ENCODE results near the gene ERN2.
"Not testable (repeated sequence)": the region's sequence is repeated elsewhere in the genome, so short reads cannot be mapped to it uniquely, and the experiment has no call there.

Gene ERN2

DNA sequence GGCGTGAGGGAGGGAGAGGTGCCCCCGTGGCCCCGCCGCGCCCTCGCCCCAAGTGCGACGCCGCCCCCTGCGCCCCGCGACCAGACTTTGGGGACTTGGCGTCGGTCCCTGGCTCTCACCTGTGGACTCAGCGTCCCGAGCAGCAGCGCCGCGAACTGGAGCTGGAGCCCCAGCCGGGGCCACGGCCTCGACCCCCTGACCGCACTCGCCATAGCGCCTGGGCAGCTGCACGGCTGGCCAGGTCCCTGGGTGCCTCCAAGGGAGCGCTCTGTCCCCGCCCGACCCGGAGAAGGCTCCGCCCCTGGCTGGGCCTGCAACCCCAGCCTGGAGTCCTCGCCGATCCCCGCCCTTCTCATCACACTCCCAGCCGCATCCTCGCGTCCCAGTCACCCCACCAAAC is at the start of gene ERN2:
Gene ERN2 (minus strand): TSS at position 247 of the 400 bp plus-strand sequence. CDS start 35 bp downstream, at position 212.
- no peak for DNase-seq (ENCODE audit: low read depth in 1 of 2, low spot score in 1 of 2)

DNA sequence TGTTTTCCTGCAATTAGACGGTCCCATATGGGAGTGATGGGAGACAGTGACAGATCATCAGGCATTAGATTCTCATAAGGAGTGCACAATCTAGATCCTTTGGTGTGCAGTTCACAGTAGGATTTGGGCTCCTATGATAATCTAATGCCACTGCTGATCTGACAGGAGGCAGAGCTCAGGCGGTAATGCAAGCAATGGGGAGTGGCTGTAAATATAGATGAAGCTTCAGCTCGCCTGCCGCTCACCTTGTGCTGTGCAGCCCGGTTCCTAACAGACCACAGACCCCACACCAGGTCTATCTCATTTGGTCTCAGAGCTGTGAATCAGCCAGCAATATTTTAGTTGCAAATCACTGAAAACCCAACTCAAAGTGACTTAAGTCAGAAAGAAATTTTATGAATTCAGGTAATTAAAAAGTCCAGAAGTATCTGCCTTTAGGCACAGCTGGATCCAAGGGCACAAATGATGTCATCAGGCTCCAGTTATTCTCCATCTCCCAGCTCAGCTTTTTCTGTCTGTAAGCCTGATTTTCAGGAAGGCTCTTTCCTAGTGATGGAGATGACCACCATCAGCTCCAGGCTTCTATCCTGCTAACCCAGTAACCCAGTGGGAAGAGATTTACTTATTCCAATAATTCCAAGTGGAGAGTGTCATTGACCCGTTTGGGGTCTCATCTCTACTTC is 45.1 kb upstream of the ERN2 start:
- DNase-seq (ENCODE audit: low read depth in 1 of 2, low spot score in 1 of 2), result no peak

- DNase-seq (ENCODE audit: low read depth in 1 of 2, low spot score in 1 of 2), result no peak
Measured at GRCh38 chr16:23757116-23757515, 44.1 kb upstream of the ERN2 start.

DNA sequence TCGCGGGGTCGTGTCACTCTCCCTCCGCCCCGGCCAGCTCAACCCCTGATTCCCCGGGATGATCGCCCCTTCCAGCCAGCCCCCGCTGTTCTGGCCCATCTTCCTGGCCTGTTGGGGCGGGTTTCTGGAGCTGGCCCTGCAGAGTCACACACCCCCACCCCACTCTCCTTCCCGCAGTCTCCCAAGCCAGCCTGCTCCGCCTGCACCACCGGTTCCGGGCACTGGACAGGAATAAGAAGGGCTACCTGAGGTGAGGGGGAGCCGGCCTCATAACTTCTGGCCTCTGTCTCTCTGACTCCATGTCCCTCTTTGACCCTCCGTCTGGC is 42.4 kb upstream of the ERN2 start:
- DNase-seq (ENCODE audit: low read depth in 1 of 2, low spot score in 1 of 2), result no peak

DNA sequence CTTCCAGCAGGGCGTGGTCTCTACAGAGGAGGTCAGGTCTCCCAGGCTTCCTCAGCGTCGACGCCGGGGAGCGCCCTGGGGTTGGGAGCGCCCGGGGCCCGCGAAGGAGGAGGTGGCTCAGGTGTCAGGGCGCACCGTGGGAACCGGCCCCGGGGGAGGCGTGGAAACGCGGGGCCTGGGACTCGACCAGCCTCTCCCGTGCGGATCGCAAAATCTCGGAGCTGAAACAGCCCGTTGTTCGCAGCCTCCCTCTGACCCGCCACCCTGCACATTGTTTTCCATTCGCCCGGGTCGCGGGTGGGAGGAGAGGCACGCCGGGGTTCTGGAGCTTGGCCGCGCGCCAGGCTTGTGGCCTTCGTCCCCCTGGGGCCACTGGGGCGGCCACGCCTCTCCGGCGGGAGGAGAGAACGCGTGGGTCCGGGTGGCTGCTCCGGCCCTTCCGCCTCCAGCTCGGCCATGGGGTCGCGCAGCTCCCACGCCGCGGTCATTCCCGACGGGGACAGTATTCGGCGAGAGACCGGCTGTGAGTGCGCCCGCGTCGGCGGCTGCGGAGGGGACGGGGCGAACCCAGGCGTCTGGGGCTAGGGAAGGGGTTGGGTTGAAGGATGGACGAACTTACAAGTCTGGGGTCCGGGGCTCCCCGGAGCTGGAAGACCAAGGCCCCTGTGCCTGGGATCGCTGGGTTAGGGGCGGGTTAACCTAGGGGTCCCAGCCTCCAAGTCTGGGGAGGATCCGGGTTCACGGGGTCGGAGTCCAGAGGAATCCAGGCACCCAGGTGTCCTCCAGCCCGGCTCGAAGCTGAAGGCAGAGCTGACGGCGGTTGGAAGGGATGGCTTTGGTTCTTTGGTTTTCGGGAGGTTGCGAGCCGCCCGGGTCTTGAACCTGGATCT is 41.8 kb upstream of the ERN2 start, which contains the start of gene CHP2:
Gene CHP2 (plus strand): TSS at position 433 of the 890 bp plus-strand sequence. CDS start 24 bp downstream, at position 457.
- DNase-seq (ENCODE audit: low read depth in 1 of 2, low spot score in 1 of 2), result no peak

GRCh38 chr16:23753908-23754593 is 41.0 kb upstream of the ERN2 start:
- no peak for DNase-seq (ENCODE audit: low read depth in 1 of 2, low spot score in 1 of 2)

GRCh38 chr16:23751053-23751452 is 38.0 kb upstream of the ERN2 start:
- not testable (repeated sequence) for DNase-seq (ENCODE audit: low read depth in 1 of 2, low spot score in 1 of 2)

DNA sequence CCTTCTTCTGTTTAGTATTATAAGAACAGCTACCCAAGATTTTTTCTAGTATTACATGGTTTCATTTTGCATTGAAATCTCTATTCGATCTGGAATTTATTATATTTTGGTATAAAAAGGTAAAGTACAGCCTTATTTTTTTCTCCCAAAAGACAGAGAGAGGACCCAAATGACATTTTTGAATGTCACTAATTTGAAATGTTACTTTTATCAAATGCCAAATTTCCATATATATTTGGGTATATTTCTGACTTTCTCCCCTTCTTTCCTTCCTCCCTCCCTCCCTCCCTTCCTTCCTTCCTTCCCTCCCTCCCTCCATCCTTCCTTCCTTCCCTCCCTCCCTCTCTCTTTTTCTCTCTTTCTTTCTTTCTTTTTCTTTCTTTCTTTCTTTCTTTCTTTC is 35.6 kb upstream of the ERN2 start:
- no peak for DNase-seq (ENCODE audit: low read depth in 1 of 2, low spot score in 1 of 2)

GRCh38 chr16:23745263-23745662 is 32.2 kb upstream of the ERN2 start:
- no peak for DNase-seq (ENCODE audit: low read depth in 1 of 2, low spot score in 1 of 2)

DNA sequence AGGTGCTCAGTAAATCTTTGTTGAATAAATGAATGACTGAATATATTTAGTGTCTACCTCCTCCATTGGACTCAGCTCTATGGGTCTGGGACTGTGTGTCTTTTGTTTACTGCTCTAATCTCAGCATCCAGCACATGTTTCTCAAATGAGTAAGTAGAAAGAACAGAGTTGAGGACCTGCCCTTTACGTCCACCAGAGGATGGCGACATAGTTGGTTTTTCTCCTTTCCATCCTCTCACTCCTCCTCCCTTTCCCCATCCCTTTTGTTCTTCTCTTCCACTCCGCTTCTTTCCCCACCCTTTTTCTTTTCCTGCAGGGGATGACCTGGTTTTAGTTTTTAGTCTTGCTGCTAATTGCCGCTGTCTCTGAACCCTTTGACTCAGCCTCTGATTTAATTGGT is 29.7 kb upstream of the ERN2 start:
- no peak for DNase-seq (ENCODE audit: low read depth in 1 of 2, low spot score in 1 of 2)

DNA sequence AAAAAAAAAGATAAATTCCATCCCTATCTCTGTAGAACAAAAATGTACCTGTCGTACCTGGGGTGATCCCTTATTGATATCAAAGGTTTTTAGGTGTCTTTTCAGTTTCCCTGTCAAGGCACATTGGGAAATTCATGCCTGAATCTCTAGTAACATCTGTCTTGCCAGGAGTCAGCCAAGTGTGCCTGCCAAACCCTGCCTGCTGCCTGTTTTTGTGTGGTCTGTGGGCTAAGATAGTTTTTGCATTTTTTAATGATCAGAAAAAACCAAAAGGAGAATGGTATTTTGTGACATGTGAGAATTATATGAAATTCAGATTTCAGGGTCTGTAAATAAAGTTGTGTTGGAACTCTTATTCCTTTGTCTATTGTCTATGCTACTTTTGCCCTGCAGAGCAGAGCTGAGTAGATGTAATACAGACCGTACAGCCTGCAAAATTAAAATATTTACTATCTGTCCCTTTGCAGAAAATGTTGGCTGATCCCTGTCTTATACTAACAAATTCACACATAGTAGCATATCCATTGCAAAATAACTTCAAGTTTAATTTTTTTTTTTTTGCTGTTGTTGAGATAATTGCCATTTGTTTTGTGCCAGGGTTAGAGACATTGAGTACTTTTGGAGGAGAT is 28.8 kb upstream of the ERN2 start:
- no peak for DNase-seq (ENCODE audit: low read depth in 1 of 2, low spot score in 1 of 2)

DNA sequence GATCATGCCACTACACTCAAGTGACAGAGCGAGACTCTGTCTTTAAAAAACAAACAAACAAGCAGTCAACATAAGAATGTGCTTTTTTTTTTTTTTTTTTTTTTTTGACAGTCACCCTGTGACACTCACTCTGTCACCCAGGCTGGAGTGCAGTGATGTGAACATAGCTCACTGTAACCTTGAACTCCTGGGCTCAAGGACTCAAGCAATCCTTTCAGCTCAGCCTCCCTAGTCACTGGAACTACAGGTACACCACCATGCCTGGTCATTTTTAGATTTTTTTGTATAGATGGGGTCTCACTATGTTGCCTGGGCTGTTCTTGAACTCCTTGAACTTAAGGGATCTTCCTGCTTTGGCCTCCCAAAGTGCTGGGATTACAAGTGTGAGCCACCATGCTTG is 26.5 kb upstream of the ERN2 start:
- no peak for DNase-seq (ENCODE audit: low read depth in 1 of 2, low spot score in 1 of 2)

DNA sequence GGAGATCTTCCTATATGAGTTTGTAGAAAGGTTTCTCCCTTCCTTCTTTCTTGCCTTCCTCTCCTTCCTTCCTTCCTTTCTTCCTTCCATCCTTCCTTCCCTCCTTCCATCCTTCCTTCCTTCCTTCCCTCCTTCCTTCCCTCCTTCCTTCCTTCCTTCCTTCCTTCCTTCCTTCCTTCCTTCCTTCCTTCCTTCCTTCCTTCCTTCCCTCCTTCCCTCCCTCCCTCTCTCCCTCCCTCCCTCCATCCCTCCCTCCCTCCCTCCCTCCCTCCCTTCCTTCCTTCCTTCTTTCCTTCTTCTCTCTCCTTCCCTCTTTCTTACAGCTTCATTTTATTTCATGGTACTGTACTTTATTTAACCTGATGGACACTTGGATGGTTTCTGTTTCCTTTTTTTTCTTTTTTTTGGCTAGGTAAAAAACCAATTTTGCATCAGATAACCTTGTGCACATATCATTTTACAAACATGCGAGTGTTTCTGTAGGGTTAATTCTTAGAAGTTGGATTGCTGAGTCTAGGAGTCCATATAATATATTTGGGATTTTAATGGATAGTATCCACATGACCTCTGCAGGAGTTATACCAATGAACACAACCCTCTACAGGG is 24.5 kb upstream of the ERN2 start:
- DNase-seq (ENCODE audit: low read depth in 1 of 2, low spot score in 1 of 2), result not testable (repeated sequence)

DNA sequence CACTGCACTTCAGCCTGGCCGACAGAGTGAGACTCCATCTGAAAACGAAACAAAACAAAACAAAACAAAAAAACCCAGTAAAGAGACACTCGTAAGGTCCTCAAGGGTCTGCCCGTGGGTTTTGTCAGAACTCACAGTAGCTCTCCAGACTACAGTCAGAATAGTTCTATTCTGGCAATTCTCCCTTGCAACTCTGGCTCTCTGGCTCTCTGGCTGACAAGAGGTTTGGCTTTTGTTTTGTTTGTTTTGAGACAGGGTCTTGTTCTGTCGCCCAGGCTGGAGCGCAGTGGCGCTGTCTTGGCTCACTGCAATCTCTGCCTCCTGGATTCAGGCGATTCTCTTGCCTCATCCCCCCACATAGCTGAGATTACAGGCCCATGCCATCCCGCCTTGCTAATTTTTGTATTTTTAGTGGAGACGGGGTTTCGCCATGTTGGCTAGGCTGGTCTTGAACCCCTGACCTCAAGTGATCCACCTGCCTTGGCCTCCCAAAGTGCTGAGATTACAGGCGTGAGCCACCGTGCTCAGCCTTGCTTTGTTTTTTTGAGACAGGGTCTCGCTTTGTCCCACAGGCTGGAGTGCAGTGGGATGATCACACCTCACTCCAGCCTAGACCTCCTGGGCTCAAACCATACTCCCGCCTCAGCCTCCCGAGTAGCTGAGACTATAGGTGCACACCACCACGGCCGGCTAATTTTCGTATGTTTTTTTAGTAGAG is 21.3 kb upstream of the ERN2 start:
- no peak for DNase-seq (ENCODE audit: low read depth in 1 of 2, low spot score in 1 of 2)

DNA sequence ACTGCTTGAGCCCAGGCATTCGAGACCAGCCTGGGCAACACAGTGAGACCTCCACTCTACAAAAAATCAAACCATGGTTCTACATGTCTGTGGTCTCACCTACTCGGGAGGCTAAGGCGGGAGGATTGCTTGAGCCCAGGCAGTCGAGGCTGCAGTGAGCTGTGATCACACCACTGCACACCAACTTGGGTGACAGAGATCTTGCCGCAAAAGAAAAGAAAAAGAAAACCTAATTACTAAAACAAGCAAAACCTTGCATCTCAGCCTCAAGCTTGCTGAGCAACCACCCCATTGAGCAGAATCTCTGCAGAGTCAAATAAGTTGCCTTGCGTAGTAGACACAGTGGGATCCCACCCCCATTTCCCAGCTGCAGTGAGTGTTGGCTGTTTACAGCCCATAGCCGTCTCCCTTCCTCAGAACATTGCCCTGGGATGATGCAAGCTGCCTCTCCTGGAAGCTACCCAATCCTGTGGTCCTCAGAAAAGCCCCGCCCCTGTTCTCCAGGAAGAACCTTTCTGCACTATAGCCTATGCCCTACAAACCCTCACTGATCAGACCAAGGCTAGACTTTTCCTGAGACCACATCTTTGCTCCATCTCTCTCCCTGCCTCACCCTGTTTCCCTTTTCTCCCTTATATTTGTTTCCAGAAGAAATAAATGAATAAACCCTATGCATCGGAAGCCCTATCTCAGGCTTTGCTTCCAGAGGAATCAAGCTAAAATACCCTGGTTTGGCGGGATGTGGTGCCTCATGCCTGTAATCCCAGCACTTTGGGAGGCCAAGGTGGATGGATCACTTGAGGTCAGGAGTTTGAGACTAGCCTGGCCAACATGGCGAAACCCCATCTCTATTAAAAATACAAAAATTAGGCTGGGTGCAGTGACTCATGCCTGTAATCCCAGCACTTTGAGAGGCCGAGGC is 16.7 kb upstream of the ERN2 start:
- DNase-seq (ENCODE audit: low read depth in 1 of 2, low spot score in 1 of 2), result no peak

GRCh38 chr16:23728112-23728477 is 15.1 kb upstream of the ERN2 start:
- DNase-seq (ENCODE audit: low read depth in 1 of 2, low spot score in 1 of 2), result no peak

DNA sequence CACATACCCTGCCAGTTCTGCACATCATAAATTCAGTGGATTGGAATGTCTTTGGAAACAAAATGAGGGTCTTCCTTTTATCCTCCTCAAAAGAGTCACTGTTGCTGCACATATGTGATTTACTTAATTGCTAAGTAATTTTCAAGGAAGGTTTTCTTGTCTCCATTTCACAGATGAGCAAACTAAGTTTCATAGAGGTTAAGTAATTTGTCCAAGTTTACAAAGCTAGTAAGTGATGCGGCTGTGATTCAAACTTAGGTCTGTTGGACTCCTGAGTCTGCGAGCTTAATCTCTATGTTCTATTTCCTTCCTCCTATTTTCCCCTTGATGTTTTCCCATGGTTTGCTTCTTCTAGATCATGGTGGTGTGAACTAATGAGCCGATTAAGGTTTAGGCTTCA is 13.7 kb upstream of the ERN2 start:
- no peak for DNase-seq (ENCODE audit: low read depth in 1 of 2, low spot score in 1 of 2)

DNA sequence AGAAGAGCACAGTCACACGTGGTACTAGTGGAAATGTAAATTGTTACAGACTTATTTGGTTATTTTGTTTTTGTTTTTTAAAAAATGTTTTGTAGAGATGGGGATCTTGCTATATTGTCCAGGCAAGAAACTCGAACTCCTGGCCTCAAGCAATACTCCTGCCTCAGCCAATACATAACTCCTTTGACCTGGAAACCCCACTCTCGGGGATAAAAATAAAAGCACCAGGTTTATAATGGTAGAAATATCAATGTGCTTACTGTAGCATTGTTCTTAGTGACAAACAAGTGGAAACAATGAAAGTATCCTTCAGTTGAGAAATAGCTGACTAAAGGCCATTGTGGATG is 11.7 kb upstream of the ERN2 start:
- no peak for DNase-seq (ENCODE audit: low read depth in 1 of 2, low spot score in 1 of 2)

GRCh38 chr16:23724096-23724784 is 11.2 kb upstream of the ERN2 start:
- DNase-seq (ENCODE audit: low read depth in 1 of 2, low spot score in 1 of 2), result no peak
